Stimulated activated CD4-positive, alpha-beta T cell treated with anti-CD3 and anti-CD28 coated beads, Interleukin-4, amount 100 ng/mL, for 4 hours (primary cell): ENCODE results near the gene MRTFA.
A peak's percentile ranks its signal among the peaks of the same experiment; 100 is the strongest.
"Not testable (repeated sequence)": the region's sequence is repeated elsewhere in the genome, so short reads cannot be mapped to it uniquely, and the experiment has no call there.

Experiments used
- DNase-seq, 2 experiments: peaks; one replicate each; pipeline ENCODE4 v3.0.0-alpha.2; 2020

Gene MRTFA

DNA sequence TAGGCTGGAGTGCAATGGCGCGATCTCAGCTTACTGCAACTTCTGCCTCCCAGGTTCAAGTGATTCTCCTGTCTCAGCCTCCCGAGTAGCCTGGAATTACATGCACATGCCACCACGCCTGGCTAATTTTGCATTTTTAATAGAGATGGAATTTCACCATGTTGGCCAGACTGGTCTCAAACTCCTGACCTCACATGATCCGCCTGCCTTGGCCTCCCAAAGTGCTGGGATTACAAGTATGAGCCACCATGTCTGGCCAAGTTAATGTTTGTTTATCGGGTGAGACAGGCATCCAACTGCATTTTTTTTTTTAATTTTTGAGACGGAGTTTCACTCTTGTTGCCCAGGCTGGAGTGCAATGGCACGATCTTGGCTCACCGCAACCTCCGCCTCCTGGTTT is 20.1 kb upstream of the MRTFA start:
- not testable (repeated sequence) for DNase-seq

DNA sequence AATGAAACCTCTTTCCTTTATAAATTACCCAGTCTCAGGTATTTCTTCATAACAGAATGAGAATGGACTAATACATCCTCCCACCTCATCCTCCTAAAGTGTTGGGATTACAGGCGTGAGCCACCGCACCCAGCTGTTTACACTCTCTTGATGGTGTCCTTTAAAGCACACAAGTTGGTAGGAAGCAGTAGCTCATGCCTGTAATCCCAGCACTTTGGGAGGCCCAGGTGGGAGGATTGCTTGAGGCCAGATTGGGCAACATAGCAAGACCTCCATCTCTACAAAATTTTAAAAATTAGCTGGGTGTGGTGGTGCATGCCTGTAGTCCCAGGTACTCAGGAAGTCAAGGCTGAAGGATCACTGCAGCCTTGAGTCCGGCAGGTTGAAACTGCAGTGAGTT is 19.4 kb upstream of the MRTFA start:
- DNase-seq: not testable (repeated sequence)

DNA sequence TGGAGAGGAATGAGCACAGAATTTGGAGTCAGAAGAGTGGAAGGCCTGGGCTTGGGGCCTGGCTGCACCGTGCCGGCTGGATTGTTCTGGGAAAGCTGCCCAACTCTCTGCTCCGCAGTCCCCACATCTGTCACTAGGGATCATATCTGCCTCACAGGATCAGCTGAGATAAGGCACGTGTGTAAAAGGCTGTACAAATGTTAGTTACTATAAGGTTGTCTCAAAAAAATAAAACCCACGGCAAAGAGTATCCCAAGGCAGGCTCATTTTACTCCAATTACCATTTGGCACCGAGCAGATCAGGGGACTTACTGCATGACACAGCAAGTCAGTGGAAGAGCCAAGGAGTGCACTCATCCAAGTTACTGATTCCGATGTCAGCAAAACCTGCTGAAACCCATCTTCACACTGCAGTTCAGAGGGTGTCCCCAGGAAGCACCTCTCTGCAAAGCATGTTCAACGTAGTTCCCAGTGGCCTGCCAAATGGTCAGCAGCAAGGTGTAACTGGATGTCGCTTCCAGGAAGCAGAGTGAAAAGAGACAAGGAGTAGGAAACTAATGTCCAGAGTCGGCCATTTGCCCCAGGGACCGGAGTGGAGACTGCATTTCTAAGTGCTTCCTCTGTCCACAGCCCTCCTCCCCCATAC is 18.1 kb upstream of the MRTFA start:
- DNase-seq: no peak

DNA sequence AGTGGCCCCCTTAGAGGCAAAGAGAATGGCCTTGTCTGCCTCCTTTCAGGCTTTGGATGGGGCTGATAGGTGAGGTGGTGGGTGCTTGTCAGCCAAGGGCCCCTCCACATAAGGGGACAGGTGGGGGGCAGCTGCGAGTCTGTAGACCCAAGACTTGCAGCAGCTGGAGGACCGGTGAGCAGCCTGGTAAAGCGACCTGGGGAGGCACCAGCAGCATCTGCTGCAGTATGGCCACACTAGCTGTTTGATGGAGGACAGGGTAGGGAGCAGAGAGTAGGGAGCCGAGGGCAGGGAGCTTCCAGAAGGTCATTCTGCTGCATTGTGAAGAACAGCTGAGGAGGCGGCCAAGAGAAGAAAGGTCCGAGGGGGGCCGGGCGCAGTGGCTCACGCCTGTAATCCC is 16.8 kb upstream of the MRTFA start:
- no peak for DNase-seq

DNA sequence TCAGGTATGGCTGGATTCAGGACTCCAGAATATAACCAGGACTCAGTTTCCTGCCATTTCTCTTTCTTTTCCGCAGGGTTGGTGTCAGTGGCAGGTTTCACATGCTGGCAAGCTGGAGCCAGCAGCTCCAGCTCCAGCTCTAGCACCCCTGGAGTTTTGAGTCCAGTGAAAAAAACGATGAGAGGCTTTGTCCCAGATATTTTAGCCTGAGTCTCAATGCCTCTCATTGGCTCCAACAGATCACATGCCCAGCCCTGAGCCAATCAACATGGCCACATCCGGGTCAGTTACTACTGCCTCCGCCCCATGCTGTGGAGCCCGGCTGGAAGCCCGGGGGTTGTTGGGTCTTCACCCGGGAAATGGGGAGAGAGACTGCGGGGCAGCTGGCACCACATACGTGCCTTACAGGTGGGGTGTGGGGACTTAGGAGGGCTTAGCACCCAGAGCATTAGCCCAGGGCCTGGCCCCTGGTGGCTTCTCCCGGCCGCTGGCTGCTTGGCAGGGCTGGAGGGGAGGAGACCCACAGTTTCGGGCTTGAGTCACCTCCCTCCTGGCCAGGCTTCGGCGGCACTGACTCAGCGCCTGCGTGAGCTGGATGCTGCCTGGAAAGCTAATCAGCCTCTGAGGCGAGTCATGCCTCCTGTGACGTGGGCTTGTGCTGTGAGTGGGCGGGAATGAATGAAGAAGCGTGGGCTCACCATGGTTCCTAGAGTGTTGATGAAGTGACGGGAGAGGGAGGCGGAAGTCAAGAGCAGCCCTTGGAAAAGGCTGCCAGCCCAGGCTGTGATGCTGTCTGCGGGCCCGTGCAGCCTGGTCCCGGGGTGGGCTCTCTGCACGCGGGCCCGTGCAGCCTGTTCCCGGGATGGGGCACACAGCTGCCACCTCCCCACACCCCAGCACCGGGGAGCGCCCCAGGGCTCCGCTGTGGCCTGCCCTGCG is 15.3 kb upstream of the MRTFA start:
- DNase-seq: peak; percentile 77 to 89

DNA sequence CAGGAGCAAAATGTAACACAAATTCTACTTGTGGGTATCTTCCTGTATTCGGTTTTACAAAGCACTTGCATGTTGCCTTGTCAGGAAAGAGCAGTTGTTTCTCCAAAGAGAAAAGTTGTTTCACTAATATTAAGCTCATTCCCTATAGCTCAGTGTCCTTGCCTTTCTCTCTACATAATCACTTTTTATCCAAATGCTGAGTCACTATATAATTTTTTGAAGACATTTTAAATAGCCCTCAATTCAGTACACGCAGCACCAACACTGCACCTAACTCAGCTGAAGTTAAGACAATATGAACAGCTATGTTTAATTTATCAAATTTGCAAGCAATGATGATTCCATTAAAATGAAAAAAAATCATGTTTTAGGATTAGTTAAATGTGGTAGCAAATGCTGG is 14.5 kb upstream of the MRTFA start:
- DNase-seq: no peak

DNA sequence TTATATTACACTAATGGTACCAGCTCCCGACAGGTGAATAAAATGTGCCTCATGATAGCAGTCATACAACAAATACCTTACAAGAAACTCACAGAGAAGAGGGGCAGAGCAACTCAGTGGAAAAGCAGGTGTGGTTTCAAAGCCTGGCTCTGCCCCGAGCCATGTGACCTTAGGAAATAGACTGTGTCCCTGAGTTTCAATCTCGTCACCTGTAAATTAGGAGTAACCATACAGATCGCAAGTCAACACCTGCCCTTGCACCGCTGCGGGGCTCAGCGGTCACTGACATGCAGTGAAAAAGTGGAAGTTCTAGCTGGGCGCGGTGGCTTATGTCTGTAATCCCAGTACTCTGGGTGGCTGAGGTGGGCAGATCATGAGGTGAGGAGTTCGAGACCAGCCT is 11.9 kb upstream of the MRTFA start:
- no peak for DNase-seq

DNA sequence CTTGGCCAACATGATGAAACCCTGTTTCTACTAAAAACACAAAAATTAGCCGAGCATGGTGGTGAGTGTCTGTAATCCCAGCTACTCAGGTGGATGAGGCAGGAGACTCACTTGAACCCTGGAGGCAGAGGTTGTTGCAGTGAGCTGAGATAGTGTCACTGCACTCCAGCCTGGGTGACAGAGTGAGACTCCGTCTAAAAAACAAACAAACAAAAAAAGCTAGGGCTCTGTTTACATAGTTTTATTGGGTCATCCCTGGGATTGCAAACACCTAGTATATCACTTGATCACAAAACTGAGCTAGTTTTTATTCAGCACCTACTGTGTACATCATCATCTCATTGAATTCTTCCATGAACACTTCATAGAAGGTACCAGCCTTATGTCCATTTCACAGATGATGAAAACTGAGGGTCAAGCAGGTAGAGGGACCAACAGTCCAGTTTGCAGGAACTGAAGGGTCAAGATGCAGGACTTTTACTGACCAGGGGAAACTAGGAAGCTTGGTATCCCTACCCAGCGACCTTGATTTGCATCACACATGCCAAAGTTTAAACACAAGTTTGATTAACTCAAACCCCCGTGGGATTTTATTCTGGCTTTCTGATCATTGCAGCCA is 9.2 kb upstream of the MRTFA start:
- DNase-seq: no peak

DNA sequence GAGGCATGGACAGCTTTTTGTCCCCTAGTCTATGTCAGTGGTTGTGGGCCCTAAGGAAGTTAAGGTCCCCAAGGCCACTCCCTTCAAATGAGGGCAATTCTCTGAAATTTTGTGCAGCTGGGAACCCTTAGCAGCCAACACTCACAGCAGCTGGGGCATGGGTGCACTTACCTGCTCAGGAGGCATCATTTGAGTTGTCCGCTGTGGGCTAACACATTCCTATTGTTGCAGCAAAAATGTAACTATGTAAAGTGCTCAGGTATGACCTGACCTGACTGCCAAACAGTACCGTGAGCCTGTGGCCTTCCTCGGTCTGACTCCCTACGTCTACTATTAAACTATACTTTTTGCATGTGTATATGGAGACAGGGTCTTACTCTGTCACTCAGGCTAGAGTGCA is 5.8 kb upstream of the MRTFA start:
- no peak for DNase-seq

DNA sequence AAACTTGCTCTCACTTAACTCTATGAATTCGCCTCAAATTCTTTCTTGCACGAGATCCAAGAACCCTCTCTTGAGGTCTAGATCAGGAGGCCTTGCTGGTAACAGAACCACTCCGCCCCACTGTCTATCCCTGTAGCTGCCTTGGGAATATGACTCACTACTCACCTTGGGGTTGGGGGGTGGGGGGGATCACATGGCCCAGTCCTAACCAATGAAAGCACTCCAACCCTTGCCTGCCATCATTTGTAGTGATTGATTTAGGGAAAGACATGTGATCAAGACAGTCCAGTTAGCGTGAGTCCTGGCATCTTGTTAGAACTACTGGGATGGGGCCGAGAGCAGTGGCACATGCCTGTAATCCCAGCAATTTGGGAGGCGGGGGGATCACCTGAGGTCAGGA is 4.8 kb upstream of the MRTFA start:
- no peak for DNase-seq

DNA sequence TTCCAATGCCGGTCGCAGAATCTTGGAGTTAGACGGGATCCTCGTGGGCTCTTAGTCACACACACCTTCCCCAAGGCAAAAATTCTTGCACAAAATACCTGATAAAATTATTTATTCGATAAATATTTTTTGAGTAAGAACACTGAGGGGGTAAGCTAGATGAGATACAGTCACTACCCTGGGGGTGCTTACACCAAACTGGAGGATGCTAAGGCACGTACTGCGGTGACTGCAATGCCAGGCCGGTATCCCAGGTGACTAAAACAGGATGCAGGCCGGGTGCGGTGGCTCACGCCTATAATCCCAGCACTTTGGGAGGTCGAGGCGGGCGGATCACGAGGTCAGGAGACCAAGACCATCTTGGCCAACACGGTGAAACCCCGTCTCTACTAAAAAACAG is 1.7 kb upstream of the MRTFA start:
- DNase-seq: no peak

DNA sequence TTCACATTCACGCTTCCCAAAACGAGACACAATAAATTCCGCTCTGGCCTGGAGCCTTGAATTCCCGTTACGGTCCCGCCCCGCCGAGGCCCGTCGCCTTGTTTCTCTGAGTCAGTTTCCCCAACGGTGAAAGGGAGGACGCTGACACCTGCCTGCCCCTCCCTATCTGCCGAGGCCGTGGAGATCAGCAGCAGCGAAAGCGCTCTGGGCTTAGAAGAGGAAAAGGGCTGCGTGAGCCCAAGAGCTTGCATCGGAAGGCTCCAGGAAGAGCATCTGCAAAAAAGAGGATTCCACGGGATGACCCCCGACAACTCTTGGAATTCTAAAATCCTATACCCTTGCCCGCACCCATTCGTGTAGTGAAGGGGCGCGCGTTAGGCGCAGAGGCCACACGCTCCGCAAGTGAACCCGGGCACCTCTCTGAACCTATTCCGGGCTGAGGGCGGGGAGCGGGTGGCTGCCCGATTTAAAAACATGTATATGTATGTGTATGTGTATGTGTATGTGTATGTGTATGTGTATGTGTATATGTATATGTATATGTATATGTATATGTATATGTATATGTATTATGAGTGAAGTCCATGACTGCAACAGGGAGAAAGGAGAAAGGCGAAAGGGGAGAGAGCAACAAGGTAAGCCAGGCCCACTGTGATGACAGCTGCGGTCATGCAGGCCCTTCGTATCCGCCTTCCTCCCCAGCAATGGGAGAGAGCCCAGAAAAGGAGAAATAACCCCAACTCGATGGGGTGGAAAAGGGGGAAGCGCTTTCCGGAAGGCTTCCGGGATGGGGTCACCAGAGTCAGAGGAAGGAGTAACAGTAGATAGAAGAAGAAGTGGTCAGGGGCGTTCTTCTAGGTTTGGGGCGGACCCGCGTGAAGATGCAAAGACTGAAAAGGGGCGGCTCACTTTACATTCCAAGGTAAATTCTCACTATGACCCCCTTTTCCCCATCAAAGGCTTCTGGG is 948 bp upstream of the MRTFA start:
- DNase-seq: peak; percentile 58 to 65

DNA sequence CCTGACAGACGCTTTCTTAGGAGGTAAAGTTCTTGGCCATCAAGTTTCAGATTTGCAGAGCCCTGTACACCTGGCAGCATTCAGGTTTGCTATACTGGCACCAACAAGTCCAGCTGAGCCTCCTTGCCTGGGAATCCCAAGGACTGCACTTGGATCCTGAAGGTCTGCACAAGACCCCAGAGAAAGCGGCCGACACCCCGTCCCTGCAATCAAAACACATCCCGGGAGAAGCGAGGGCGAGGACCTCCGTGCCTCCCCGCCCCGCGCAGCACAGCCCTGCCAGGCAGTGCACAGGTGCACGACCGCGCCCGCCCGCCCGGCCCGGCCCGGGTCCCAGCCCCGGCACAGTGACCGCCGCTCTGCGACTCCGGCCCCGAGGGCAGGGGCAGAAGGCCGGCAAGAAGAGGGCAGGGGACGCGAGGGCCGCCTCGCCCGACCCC is 559 bp downstream of the MRTFA start:
- DNase-seq: no peak

DNA sequence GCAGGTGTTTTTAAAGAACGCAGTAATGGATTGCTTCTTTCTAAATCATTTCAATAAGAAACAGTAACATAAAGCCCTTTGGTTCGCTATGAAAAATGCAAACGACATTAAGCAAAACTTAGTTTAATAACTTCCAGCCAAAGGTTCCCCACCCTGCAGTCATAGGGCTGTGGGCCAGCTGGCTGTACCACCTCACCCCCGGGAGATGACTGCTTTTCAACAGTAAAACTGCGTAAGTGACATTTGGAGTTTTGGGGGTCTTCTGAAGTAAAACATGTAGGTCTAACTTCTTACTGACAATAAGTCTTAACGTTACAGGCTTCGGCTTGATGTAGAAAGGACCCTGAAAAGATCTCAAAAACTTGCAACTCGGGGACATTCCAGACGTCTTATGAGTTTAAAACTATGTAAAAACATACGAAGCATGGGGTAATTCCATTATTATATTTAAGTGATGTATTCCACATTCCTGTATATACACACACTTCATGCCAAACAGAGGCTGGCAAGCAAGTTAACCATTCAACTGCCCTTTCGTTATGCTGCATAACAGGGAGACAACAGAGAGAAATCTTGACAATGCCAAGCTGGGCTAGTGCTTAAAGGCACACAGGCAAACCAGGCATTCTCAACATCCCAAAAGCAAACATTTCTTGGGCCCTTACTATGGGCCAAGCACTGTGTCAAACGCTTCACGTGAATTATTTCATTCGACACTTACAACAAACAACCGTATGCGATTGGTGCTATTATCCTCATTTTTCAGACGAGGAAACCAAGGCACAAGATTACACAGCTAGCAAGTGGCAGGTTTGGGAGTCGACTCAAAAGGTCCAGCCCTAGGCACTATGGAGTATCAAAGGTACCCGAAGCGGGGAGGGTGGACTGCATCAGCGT is 1.2 kb downstream of the MRTFA start:
- no peak for DNase-seq

DNA sequence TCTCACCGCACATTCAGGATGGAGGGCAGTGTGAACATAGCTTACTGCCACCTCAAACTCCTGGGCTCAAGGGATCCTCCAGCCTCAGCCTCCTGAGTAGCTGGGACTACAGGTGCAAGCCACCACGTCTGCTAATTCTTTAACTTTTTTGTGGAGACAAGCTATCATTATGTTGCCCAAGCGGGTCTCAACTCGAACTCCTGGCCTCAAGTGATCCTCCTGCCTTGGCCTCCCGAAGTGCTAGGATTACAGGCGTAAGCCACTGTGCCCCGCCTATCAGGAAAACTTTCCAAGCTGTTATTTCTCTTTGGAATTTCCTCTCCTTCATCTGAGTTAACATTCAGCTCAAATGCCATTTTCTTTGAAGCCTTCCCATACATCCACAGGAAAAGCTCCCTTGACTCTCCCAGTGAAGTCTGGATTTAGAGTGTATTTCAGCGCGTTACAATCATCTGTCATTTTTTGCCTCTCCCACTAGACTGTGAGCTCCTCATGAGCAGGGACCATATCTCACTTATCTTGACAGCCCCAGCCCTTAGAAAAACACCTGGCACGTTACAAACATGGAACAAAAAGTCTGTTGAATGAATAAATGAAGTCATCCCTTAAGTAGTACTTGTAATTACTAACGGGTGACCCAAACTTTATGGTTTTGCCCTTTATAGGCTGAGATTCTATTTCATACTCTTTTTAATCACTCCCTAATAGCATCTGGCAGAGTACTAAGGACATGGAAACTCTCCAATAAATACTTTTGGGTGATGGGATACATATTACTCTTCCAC is 2.2 kb downstream of the MRTFA start:
- no peak for DNase-seq

DNA sequence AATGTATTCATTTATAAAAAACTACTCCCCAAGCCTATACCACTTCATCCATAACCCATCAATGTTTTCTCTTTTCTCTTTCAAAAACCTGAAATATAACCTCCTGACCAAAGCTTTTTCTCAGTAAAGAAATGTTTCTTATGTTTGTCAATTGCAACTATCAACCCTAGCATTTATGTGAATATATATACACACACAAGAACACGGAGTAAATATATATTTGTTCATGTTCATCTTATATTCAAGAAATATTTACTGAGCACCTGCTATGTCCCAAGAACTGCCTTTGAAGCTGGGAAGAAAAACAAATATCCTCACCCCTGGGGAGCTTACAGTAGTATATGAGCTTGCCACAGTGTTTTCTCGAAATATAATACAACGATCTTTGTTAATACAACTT is 3.5 kb downstream of the MRTFA start:
- DNase-seq: no peak

DNA sequence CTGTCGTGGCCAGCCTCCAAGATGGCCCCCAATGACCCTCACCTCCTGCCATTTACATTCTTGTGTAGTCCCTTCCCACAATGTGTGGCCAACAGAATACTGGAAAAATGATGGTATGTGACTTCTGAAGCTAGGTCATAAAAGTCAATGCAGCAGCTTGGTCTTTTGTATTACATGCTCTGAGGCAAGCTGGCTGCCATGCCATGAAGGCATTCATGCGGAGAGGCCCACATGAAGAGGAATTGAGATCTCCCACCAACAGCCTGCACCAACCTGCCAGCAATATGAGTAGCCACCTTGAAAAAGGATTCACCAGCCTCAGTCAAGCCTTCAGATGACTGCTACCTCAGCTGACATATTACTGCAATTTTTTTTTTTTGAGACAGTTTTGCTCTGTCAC is 4.6 kb downstream of the MRTFA start:
- no peak for DNase-seq

DNA sequence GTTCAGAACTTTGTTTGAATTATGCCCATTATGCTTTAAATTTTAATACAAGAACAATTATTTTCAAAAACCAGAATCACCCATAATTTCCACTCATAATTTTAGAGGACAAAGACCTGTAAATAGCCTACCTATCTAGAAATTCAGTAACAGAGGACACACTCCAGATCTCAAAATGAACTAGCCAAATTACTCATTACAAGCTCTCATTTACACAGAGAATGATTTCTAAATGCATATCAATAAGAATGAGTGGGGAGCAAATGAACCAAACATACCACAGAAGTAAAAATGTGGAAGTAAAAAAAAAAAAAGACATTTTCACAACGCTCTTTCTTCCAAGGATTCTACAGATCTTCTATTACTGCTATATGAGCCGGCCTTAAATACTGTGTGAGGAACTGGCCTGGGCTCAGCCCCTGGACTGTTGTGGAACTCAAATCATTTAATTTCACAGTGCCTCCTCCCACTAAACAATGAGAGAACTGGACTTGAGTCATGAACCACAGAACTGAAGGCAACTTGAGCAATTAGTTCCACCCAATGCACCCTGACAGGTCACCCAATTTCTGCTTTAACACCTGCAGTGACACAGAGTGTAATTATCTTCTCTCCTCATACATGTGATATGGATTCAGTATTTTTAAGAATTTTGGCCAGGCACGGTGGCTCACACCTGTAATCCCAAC is 8.0 kb downstream of the MRTFA start:
- no peak for DNase-seq

DNA sequence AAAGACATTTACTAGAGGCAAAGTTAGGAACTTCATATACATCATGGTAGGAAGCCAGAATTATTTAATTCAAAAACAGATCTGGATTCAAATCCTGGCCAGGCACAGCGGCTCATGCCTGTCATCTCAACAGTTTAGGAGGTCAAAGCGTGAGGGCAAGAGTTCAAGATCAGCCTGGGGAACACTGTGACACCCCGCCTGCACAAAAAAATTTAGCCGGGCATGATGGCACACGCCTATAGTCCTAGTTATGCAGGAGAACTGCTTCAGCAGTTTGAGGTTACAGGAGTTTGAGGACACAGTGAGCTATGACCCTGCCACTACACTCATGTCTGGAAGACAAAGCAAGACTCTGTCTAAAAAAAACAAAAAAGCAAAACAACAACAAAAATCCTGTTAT is 8.9 kb downstream of the MRTFA start:
- DNase-seq: no peak

DNA sequence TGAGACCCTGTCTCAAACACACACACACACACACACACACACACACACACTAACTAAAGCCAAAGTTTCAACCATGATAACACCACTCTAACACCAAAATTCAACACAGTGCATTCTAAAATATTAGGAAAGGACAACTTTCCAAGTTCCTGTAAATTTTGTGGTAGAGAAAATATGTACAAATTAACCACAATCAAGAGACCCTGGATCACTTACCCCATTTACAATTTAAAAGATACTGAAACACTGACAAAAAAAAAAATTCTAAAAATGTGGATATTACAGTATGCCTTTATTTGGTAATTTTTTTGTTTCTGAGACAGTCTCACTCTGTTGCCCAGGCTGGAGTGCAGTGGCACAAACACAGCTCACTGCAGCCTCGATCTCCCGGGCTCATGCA is 9.7 kb downstream of the MRTFA start:
- no peak for DNase-seq
